ENCODE results near the gene SURF1.

DNA sequence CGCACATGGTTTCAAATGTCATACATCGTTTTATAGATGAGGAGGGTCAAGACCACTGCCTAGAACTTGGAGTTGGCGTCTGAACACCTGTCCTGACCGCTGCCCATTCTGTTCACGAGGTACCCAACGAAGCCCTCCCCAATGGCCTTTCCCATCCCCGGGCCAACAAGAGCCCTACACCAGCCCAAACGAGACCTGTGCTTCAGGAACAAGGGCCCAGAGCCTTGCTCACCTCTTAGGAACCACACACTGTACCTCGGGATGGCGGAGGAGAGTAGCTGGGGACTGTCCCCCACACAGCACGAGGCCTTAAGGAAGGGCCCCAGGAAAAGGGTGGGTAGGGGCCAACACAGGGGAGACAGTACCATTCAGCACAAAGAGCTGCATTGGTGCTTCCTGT, 23.3 kb downstream of the SURF1 start:
- TF ChIP-seq POLR2A (IDR thresholded peaks at IDR 0.05; ENCODE audit: low read depth, low read length) = no peak
- TF ChIP-seq TAF1 (IDR thresholded peaks at IDR 0.05; ENCODE audit: borderline replicate concordance, low read depth, low read length) = no peak
